K562 (cell line): Measurements from ENCODE around the gene PRR35. TPM values are rescaled to one million over a fixed set of nuclear protein-coding genes. Genes with fewer than 3 reads are reported as not detected.

Experiments
- ARID4B ChIP-seq: sonication (generic); formaldehyde crosslinking; IDR thresholded peaks from 2 replicates; pipeline ENCODE4 v1.8.0; 2022; ENCODE audit warnings: mild to moderate bottlenecking, missing genetic modification reagents
- BHLHE40 ChIP-seq: IDR thresholded peaks from 2 replicates; pipeline ENCODE4 v1.6.1; 2011; ENCODE audit warnings: low read length, improper control_type of control experiment
- CREB3 ChIP-seq: fragments of 450-650 bp; conservative IDR thresholded peaks from 2 replicates; pipeline ENCODE4 v1.6.1; 2016; ENCODE audit warnings: missing genetic modification characterization, low read depth, mild to moderate bottlenecking, missing compliant biosample characterization, moderate library complexity
- E2F1 ChIP-seq: sonication (generic); formaldehyde crosslinking; IDR thresholded peaks from 2 replicates; pipeline ENCODE4 v1.8.1; 2023; ENCODE audit warnings: mild to moderate bottlenecking, missing genetic modification reagents, moderate library complexity
- EGR1 ChIP-seq: fragments of 450-650 bp; conservative IDR thresholded peaks from 2 replicates; pipeline ENCODE4 v1.6.1; 2017; ENCODE audit warnings: mild to moderate bottlenecking
- FOXJ3 ChIP-seq: sonication (generic); formaldehyde crosslinking; IDR thresholded peaks from 2 replicates; pipeline ENCODE4 v1.4.0; 2020; ENCODE audit warnings: mild to moderate bottlenecking, missing genetic modification reagents
- MCM7 ChIP-seq, 2 experiments: fragments of 450-650 bp; IDR thresholded peaks; 2 replicates each; pipeline ENCODE4 v1.6.1; 2016 to 2018
- RAD21 ChIP-seq, 2 experiments: fragments of 250-450 bp in 1 of 2; fragments of 450-650 bp in 1 of 2; sonication (Bioruptor Pico) in 1 of 2; formaldehyde crosslinking in 1 of 2; IDR thresholded peaks in 1 of 2; conservative IDR thresholded peaks in 1 of 2; 2 replicates each; pipeline versions ENCODE4 v1.4.0 to v1.8.0; 2020 to 2022; ENCODE audit warnings: mild to moderate bottlenecking in 2 of 2, moderate library complexity in 1 of 2
- SREBF2 ChIP-seq: sonication (generic); formaldehyde crosslinking; IDR thresholded peaks from 2 replicates; pipeline ENCODE4 v1.4.0; 2020; ENCODE audit warnings: mild to moderate bottlenecking, missing genetic modification reagents
- SUPT5H ChIP-seq: fragments of 450-650 bp; IDR thresholded peaks from 2 replicates; pipeline ENCODE4 v1.6.1; 2016
- ZBTB7A ChIP-seq: IDR thresholded peaks from 2 replicates; pipeline ENCODE4 v1.6.1; 2011; ENCODE audit warnings: low read depth, mild to moderate bottlenecking, low read length, moderate library complexity, borderline replicate concordance; ENCODE audit not compliant: control insufficient read depth
- ZNF224 ChIP-seq: sonication (generic); formaldehyde crosslinking; IDR thresholded peaks from 2 replicates; pipeline ENCODE4 v1.8.0; 2022; ENCODE audit warnings: mild to moderate bottlenecking, missing genetic modification reagents
- ZNF384 ChIP-seq: IDR thresholded peaks from 2 replicates; pipeline ENCODE4 v1.6.1; 2012; ENCODE audit warnings: low read depth, low read length, improper control_type of control experiment
- ZNF436 ChIP-seq: fragments of 250-450, 450-650 bp; sonication (Bioruptor Pico); formaldehyde crosslinking; IDR thresholded peaks from 2 replicates; pipeline ENCODE4 v1.7.0; 2020; ENCODE audit warnings: mild to moderate bottlenecking
- ZSCAN32 ChIP-seq: fragments of 450-650 bp; formaldehyde crosslinking; IDR thresholded peaks from 2 replicates; pipeline ENCODE4 v1.4.0; 2020; ENCODE audit warnings: mild to moderate bottlenecking, moderate library complexity
- polyA plus RNA-seq, 8 experiments: library from polyadenylated mRNA; depleted of rRNA in 4 of 8; stranded (reverse) in 5 of 8; unstranded in 3 of 8; fragments of >200 nt; fragmentation: Nextera tagmentation in 2 of 8; fragmentation: Illumina TruSeq in 1 of 8; extraction: Ambion mirVana in 2 of 8; extraction: Trizol in 1 of 8; gene quantifications; 2 replicates each; pipeline versions ENCODE4 v1.2.1 to v1.2.3, GENCODE V29; 2011 to 2014; ENCODE audit warnings: inconsistent platforms in 1 of 8, missing spikeins in 1 of 8
- total RNA-seq, 7 experiments: library from RNA; depleted of rRNA in 6 of 7; stranded (reverse); fragments of >200 nt in 6 of 7; fragmentation: Illumina TruSeq in 2 of 7; extraction: Trizol in 2 of 7; gene quantifications; 2 replicates each; pipeline versions ENCODE4 v1.2.1 to v1.2.3, GENCODE V29; 2011 to 2021; ENCODE audit warnings: low replicate concordance in 1 of 7

PRR35 gene
- total and polyA plus RNA-seq, 9 of the 15 experiments (the other 6 are each of a cell fraction or from before 2014, with no cell fraction given), result 0.17 to 0.45 (median 0.21) TPM; not detected in 5

DNA sequence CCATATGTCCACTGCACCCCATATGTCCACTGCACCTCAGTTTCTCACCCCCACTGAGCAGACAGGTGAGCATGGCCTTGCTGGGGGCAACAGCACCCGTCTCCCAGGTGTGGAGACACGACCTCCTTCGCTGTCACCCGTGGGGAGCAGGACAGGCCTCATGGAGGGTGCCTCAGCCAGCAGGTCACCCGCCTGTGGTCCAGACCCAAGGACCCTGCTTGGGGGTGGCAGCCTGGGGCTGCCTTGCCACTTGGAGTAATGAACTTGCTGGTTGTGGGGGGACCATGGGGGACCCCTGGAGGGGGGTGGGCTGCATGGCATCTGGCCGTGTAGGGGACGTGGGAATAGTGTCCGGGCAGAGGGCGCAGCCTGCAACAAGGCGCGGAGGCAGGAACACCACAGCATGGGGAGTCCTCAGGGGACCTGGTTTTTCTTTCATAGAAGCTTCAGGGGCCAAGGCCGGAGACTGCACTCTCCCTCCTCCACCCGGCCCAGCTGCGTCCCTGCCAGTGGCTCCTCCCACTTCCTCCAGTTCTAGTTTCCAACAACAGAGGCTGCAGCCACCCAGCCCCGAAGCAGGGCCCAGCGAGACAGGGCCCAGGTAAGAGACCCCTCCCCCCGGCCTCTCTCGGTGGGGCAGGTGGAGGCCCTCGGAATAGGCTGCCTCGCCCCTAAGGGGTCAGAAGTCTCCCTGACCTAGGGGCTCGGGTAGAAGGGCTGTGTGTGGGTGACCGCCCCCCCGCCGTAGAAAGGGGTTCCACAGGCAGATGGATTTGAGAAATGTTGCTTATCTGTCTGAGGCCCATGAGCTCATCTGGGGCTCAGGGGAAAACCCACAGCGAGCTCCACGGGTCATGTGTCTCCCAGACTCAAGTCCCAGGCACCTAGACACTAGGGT, 6.5 kb downstream of the PRR35 start, which contains the start of gene NHLRC4 (continued):
- TF ChIP-seq ARID4B (CRISPR knock-in tag), result peak; percentile 80; the same call in 1 of the 2 replicates
- 0 out of 2 replicates have a peak, but pooled peaks have one; percentile 33 for TF ChIP-seq SUPT5H
- no peak for TF ChIP-seq ZNF436
- no peak for TF ChIP-seq SREBF2 (CRISPR knock-in tag)
- TF ChIP-seq MCM7 (IDR thresholded peaks at IDR 0.05), result no peak
- peak; percentile 73 for TF ChIP-seq ZBTB7A
- TF ChIP-seq EGR1, result peak; percentile 65
- peak in 1 of 2 experiments; percentile 18; a peak in 1 of 4 replicates for TF ChIP-seq RAD21 (CRISPR knock-in tag; conservative IDR thresholded peaks at IDR 0.05 in 1 of 2, IDR thresholded peaks at IDR 0.05 in 1 of 2)
- TF ChIP-seq ZNF224, result no peak
- TF ChIP-seq BHLHE40, result no peak; the same call in 1 of the 2 replicates
- TF ChIP-seq CREB3 (tag), result no peak
- TF ChIP-seq E2F1, result 0 out of 2 replicates have a peak, but pooled peaks have one; percentile 23
- no peak for TF ChIP-seq ZSCAN32 (CRISPR knock-in tag)
- TF ChIP-seq FOXJ3, result no peak
- no peak for TF ChIP-seq ZNF384
